Activated CD4-positive, alpha-beta T cell treated with anti-CD3 and anti-CD28 coated beads for 36 hours (primary cell): ENCODE results near the gene C19orf25. TPM values are rescaled to one million over a fixed set of nuclear protein-coding genes. Genes with fewer than 3 reads are reported as not detected.
"Not testable (repeated sequence)": the region's sequence is repeated elsewhere in the genome, so short reads cannot be mapped to it uniquely, and the experiment has no call there.

Experiments
- ATAC-seq: fragments of 200-7000 bp; cut with Tn5 transposase; one replicate; pipeline ENCODE4 v1.10.0; 2021; ENCODE audit warnings: mild to moderate bottlenecking, moderate library complexity
- CTCF ChIA-PET: fragments of 350-600 bp; sonication (Branson Sonifier 250); formaldehyde crosslinking; loops from one replicate; lab custom pipeline; 2021; ENCODE audit warnings: antibody characterized with exemption; lab: Charles Lee
- POLR2A ChIA-PET: fragments of 350-600 bp; sonication (Branson Sonifier 250); formaldehyde crosslinking; loops from one replicate; lab custom pipeline; 2021; ENCODE audit warnings: antibody characterized with exemption, inconsistent platforms; lab: Charles Lee
- DNase-seq: peaks from one replicate; pipeline ENCODE4 v3.0.0-alpha.2; 2020
- H3K27ac Mint-ChIP-seq: one replicate; pipeline ENCODE4 v1.8.0; 2021; ENCODE audit warnings: mixed read lengths
- H3K27me3 Mint-ChIP-seq: one replicate; pipeline ENCODE4 v1.8.0; 2021; ENCODE audit warnings: mixed read lengths
- H3K36me3 Mint-ChIP-seq: one replicate; pipeline ENCODE4 v1.8.0; 2021; ENCODE audit warnings: low read depth, mixed read lengths
- H3K4me1 Mint-ChIP-seq: one replicate; pipeline ENCODE4 v1.8.0; 2021; ENCODE audit warnings: mixed read lengths
- H3K4me3 Mint-ChIP-seq: one replicate; pipeline ENCODE4 v1.8.0; 2021; ENCODE audit warnings: mild to moderate bottlenecking, moderate library complexity, mixed read lengths
- H3K9me3 Mint-ChIP-seq: one replicate; pipeline ENCODE4 v1.8.0; 2021; ENCODE audit warnings: low read depth, mixed read lengths
- intact Hi-C, 2 experiments: fragments of 100-400 bp; cut with DNase I in 1 of 2; cut with micrococcal nuclease in 1 of 2; formaldehyde crosslinking; loops; one replicate each; pipeline versions ENCODE4 v1.14.2 to v1.15.1; 2022 to 2024; cut with DNase I, micrococcal nuclease
- total RNA-seq, 2 experiments: library from RNA; stranded (reverse); gene quantifications; one replicate each; pipeline ENCODE4 v1.2.3, GENCODE V29; 2021

C19orf25 gene
- total RNA-seq, 2 experiments from 2014 or later = 19.9 to 26.9 TPM

- peaks cover 16% of the 10 kb centered on the region for H3K4me1 Mint-ChIP-seq
- H3K9me3 Mint-ChIP-seq = no peaks in the 10 kb centered on the region
- intact Hi-C loops = no loop called here
- no peak overlapping the region for H3K4me3 Mint-ChIP-seq
- ATAC-seq (no peak), DNase-seq (no peak)
- no peak overlapping the region for H3K27ac Mint-ChIP-seq
- CTCF ChIA-PET = no interaction called here
- H3K36me3 Mint-ChIP-seq = no peaks in the 10 kb centered on the region
- POLR2A ChIA-PET = no interaction called here
- peaks cover 39% of the 10 kb centered on the region for H3K27me3 Mint-ChIP-seq
Measured at GRCh38 chr19:1447944-1448343, 31.1 kb downstream of the C19orf25 start.

DNA sequence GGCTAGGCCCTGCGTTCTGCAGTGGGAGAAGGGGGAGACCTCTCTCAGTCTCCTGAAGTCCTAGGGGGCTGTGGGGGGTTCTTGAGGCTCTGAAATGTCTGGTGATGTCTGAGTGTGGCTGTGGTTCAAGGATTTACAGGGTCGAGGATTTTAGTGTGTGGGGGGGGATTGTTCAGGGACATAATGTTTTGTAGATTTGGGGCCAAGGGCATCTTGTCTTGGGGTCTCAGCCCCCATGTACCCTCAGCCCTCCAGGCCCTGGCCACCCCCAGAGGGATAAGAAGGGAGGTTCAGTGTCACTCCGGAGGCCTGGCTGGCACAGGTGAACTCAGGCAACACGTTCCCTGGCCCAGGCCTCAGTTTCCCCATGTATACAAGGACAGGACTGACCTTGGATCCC is 31.5 kb downstream of the C19orf25 start:
- POLR2A ChIA-PET = no interaction called here
- peaks cover 37% of the 10 kb centered on the region for H3K27me3 Mint-ChIP-seq
- ATAC-seq (no peak), DNase-seq (no peak)
- no peaks in the 10 kb centered on the region for H3K9me3 Mint-ChIP-seq
- no peak overlapping the region for H3K27ac Mint-ChIP-seq
- peaks cover 3% of the 10 kb centered on the region for H3K36me3 Mint-ChIP-seq
- intact Hi-C loops = no loop called here
- CTCF ChIA-PET = no interaction called here
- H3K4me3 Mint-ChIP-seq = no peak overlapping the region
- H3K4me1 Mint-ChIP-seq = peaks cover 16% of the 10 kb centered on the region

GRCh38 chr19:1446713-1447481 is 32.1 kb downstream of the C19orf25 start:
- CTCF ChIA-PET = interaction anchor here (0.5 to 0.7 kb wide), 2 partner anchors 9 to 792 kb away, joined by 3 read pairs; no protein-coding TSS in a partner anchor
- intact Hi-C loops = no loop called here
- Mint-ChIP-seq H3K27me3 (peaks cover 35% of the 10 kb centered on the region), H3K36me3 (peaks cover 9% of the 10 kb centered on the region), H3K4me1 (peaks cover 21% of the 10 kb centered on the region), H3K9me3 (no peaks in the 10 kb centered on the region), H3K27ac (no peak overlapping the region), H3K4me3 (no peak overlapping the region)
- POLR2A ChIA-PET = no interaction called here
- no peak for ATAC-seq
- DNase-seq = peak; percentile 58

DNA sequence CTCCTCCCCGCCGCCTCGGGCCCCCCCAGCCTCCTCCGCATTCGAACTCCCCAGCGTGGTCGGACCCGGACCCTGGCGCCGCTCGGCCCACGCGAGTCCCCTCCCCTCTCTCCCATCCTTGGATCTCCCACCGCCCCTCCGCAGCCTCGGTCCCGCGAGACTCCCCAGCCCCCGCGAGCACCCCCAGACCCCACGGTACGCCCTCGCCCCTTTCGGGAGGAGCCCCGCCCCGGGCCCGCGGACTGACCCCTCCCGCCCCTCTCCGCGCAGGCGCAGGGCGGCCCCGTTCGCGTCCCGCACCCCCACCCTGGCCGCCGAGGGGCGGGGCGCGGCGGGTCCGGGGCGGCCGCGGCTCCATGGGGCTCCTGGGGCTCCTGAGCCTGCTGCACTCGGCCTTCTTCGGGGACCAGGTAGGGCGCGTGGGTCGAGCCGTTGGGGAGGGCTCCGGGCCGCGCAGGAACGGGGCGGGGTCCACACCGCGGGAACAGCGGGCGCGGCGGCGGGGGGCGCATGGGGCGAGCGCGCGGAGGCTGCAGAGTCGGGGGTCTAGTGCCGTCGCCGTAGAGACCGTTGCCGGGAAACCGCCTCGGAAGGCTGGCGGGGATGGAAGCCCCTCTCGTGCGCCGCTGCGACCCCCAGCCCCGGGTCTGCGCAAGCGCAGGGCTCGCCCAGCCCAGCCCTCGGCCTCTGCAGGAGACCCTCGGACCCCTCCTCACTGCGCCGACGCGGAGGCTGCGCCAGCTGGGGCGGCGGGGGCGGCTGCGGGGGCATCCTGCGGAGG is 32.9 kb downstream of the C19orf25 start:
- ChIA-PET CTCF (interaction anchor here (0.5 to 2.8 kb wide), 7 partner anchors 8 to 792 kb away, joined by 3 to 17 read pairs (median 4); partner anchors contain the start of genes CIRBP and PCSK4), POLR2A (no interaction called here)
- Mint-ChIP-seq H3K36me3 (peaks cover 17% of the 10 kb centered on the region), H3K9me3 (no peaks in the 10 kb centered on the region), H3K4me3 (no peak overlapping the region), H3K4me1 (peaks cover 26% of the 10 kb centered on the region), H3K27me3 (peaks cover 29% of the 10 kb centered on the region), H3K27ac (no peak overlapping the region)
- ATAC-seq = no peak
- peak; percentile 47 for DNase-seq
- intact Hi-C loops = loop anchor here in 1 of 2 experiments (1.0 kb wide), 3 partner anchors 25 to 67 kb away; partner anchors contain the start of genes ADAMTSL5 and NDUFS7

DNA sequence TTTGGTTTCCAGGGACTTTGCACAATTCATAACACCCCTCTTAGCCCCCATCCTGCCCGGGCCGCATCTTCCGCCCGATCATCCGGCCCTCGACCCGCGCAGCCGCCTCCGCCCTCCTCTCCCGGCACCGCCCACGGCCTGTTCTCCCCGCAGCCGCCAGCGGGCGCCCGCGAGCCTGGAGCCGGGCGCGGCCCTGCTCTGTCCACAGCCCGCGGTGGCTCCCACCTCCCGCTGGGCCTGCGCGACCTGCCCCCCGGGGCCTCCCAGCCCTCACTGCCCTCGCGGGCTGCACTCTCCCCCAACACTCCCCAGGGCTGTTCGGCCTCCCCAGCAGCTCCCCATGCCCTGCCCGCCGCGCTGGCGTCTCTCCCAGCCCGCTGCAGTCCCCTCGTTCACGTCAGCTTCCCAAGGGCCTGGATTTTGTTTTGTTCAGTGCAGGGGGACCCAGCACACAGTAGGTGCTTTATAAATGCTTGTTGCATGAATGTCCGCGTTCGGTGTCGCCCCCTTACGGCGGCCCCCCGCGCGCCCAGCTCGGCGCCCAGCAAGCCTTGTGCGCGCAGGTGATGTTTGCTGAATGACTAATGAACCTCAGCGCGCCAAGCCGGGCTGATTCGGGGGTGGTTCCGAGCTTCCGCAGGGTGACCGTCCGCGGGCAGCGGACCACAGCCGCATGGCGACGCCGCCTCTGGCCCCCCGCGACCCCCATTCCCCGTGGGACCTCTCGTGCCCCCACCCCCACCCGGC is 33.7 kb downstream of the C19orf25 start:
- ChIA-PET CTCF (interaction anchor here (0.6 to 2.8 kb wide), 11 partner anchors 9 to 682 kb away, joined by 3 to 17 read pairs (median 4); partner anchors contain the start of genes CIRBP and PCSK4), POLR2A (interaction anchor here (1.0 to 1.2 kb wide), 2 partner anchors 8 to 27 kb away, joined by 4 read pairs; no protein-coding TSS in a partner anchor)
- DNase-seq (peak; percentile 89), ATAC-seq (peak; percentile 82)
- Mint-ChIP-seq H3K9me3 (no peaks in the 10 kb centered on the region), H3K27ac (no peak overlapping the region), H3K4me3 (peak overlapping the region; percentile 49), H3K36me3 (peaks cover 25% of the 10 kb centered on the region), H3K4me1 (peaks cover 30% of the 10 kb centered on the region), H3K27me3 (peaks cover 22% of the 10 kb centered on the region)
- intact Hi-C loops = loop anchor here in 1 of 2 experiments (1.0 kb wide), 3 partner anchors 26 to 68 kb away; partner anchors contain the start of genes ADAMTSL5 and NDUFS7

- intact Hi-C loops = loop anchor here in 1 of 2 experiments (5.0 kb wide), 1 partner anchor 35 kb away; the partner anchor contains the start of gene C19orf25
- ATAC-seq (no peak), DNase-seq (no peak)
- Mint-ChIP-seq H3K36me3 (peaks cover 43% of the 10 kb centered on the region), H3K27ac (peak overlapping the region; percentile 30), H3K27me3 (no peaks in the 10 kb centered on the region), H3K9me3 (no peaks in the 10 kb centered on the region), H3K4me3 (peak overlapping the region; percentile 94), H3K4me1 (peaks cover 44% of the 10 kb centered on the region)
- ChIA-PET POLR2A (interaction anchor here (0.6 to 0.7 kb wide), 3 partner anchors 37 to 1611 kb away, joined by 3 to 8 read pairs (median 4); no protein-coding TSS in a partner anchor), CTCF (interaction anchor here (0.9 kb wide), 1 partner anchor 11 kb away, joined by 3 read pairs; no protein-coding TSS in a partner anchor)
Measured at GRCh38 chr19:1441677-1442438, 37.2 kb downstream of the C19orf25 start.

- no peak for ATAC-seq
- Mint-ChIP-seq H3K27me3 (no peaks in the 10 kb centered on the region), H3K36me3 (peaks cover 43% of the 10 kb centered on the region), H3K4me1 (peaks cover 44% of the 10 kb centered on the region), H3K27ac (peak overlapping the region; percentile 37), H3K4me3 (peak overlapping the region; percentile 94), H3K9me3 (no peaks in the 10 kb centered on the region)
- CTCF ChIA-PET = interaction anchor here (1.1 kb wide), 1 partner anchor 33 kb away, joined by 4 read pairs; no protein-coding TSS in a partner anchor
- intact Hi-C loops = loop anchor here in 1 of 2 experiments (5.0 kb wide), 1 partner anchor 36 kb away; the partner anchor contains the start of gene C19orf25
- DNase-seq = no peak
- POLR2A ChIA-PET = interaction anchor here (0.7 to 1.2 kb wide), 3 partner anchors 27 to 208 kb away, joined by 3 to 4 read pairs (median 4); no protein-coding TSS in a partner anchor
Measured at GRCh38 chr19:1441022-1441426, 38.0 kb downstream of the C19orf25 start.

DNA sequence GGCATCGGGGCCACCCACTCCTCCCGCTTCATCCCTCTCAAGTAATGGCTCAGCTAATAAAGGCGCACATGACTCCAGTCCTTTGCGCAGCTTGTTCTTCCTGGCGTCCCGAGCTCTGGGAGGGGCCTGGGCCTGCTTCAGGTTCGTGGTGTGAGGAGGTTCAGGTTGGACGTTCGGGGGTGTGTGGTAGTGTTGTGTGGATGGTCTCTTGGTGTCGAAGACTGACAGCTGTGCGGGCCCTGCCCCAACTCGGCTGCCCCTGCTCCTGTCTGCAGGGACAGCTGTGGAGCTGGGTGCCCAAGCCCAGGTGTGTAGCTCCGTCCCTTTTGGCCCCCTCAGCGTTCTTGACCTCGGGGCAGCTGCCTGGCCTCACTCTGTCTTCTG is 38.6 kb downstream of the C19orf25 start:
- ChIA-PET CTCF (interaction anchor here (1.1 to 1.6 kb wide), 2 partner anchors 32 to 196 kb away, joined by 3 to 4 read pairs; no protein-coding TSS in a partner anchor), POLR2A (interaction anchor here (0.6 to 1.2 kb wide), 3 partner anchors 20 to 209 kb away, joined by 3 to 4 read pairs (median 3); no protein-coding TSS in a partner anchor)
- DNase-seq (no peak), ATAC-seq (no peak)
- Mint-ChIP-seq H3K27ac (no peak overlapping the region), H3K27me3 (no peaks in the 10 kb centered on the region), H3K36me3 (peaks cover 44% of the 10 kb centered on the region), H3K4me3 (peak overlapping the region; percentile 94), H3K4me1 (peaks cover 42% of the 10 kb centered on the region), H3K9me3 (no peaks in the 10 kb centered on the region)
- intact Hi-C loops = loop anchor here in 1 of 2 experiments (5.0 kb wide), 1 partner anchor 37 kb away; the partner anchor contains the start of gene C19orf25

- not testable (repeated sequence) for ATAC-seq, H3K27me3 Mint-ChIP-seq, H3K9me3 Mint-ChIP-seq
- peaks cover 47% of the 10 kb centered on the region for H3K36me3 Mint-ChIP-seq
- H3K4me1 Mint-ChIP-seq = peaks cover 37% of the 10 kb centered on the region
- DNase-seq = peak; percentile 49
- peak overlapping the region; percentile 94 for H3K4me3 Mint-ChIP-seq
- ChIA-PET CTCF (interaction anchor here (1.0 to 1.6 kb wide), 3 partner anchors 31 to 195 kb away, joined by 3 to 4 read pairs (median 3); no protein-coding TSS in a partner anchor), POLR2A (interaction anchor here (0.6 to 1.2 kb wide), 3 partner anchors 20 to 209 kb away, joined by 3 to 4 read pairs (median 3); no protein-coding TSS in a partner anchor)
- peak overlapping the region; percentile 99 for H3K27ac Mint-ChIP-seq
- intact Hi-C loops = loop anchor here (2.0 to 5.0 kb wide), 3 partner anchors 33 to 642 kb away; partner anchors contain the start of genes C19orf25 (in 1 of the 2), DAZAP1 (in 1 of the 2) and PTBP1 (in 1 of the 2)
Measured at GRCh38 chr19:1439525-1440417, 39.2 kb downstream of the C19orf25 start.
